SK-N-MC (cell line): ENCODE results near the gene OR4K14.

Experiments
- EZH2 ChIP-seq: fragments of 200-600 bp; sonication (generic); IDR thresholded peaks from one replicate; pipeline ENCODE4 v1.6.1; 2017; ENCODE audit warnings: antibody characterized with exemption
- FOXP2 ChIP-seq: optimal IDR thresholded peaks from 2 replicates; pipeline ENCODE3; 2011; ENCODE audit warnings: mild to moderate bottlenecking, moderate library complexity; ENCODE audit not compliant: insufficient read depth; ENCODE audit errors: extremely low read length, control extremely low read depth
- POLR2AphosphoS5 ChIP-seq: IDR thresholded peaks from 2 replicates; pipeline ENCODE4 v1.6.1; 2012; ENCODE audit warnings: mild to moderate bottlenecking, low read depth, low read length, borderline replicate concordance

GRCh38 chr14:20035449-20035848, 16.3 kb upstream of the OR4K14 start:
- TF ChIP-seq POLR2AphosphoS5 (no peak), EZH2 (no peak), FOXP2 (no peak)
